OCI-LY3 (cell line): ENCODE results near the gene TOP3A.
"Not testable (repeated sequence)": the region's sequence is repeated elsewhere in the genome, so short reads cannot be mapped to it uniquely, and the experiment has no call there.

Source experiments
- H2AFZ ChIP-seq: fragments of 200-600, 300-600 bp; shearing (Covaris generic); 2 replicates; pipeline ENCODE4 v1.6.0; 2014; ENCODE audit warnings: antibody characterized with exemption, low read depth, low read length
- H3K27ac ChIP-seq: fragments of 200-600, 300-600 bp; sonication (generic); 2 replicates; pipeline ENCODE4 v1.5.1; 2014; ENCODE audit warnings: mild to moderate bottlenecking, low read length, moderate library complexity, mixed read lengths
- H3K27me3 ChIP-seq: fragments of 200-600, 300-600 bp; sonication (generic); 2 replicates; pipeline ENCODE4 v1.6.1; 2014; ENCODE audit warnings: low read depth, low read length, mixed read lengths
- H3K36me3 ChIP-seq: fragments of 200-600, 300-600 bp; sonication (generic); replicated peaks from 2 replicates; pipeline ENCODE3; 2014; ENCODE audit warnings: low read depth, low read length, mixed read lengths
- H3K4me1 ChIP-seq: fragments of 300-600, 200-600 bp; sonication (generic); 2 replicates; pipeline ENCODE4 v1.6.1; 2014; ENCODE audit warnings: low read length, mixed read lengths
- H3K4me2 ChIP-seq: fragments of 200-600, 300-600 bp; sonication (generic); 2 replicates; pipeline ENCODE4 v1.6.1; 2014; ENCODE audit warnings: low read length, mixed read lengths
- H3K4me3 ChIP-seq: fragments of 300-600, 200-600 bp; sonication (generic); 2 replicates; pipeline ENCODE4 v1.5.1; 2014; ENCODE audit warnings: antibody characterized with exemption, mild to moderate bottlenecking, low read length, moderate library complexity
- H3K79me2 ChIP-seq: fragments of 300-600, 200-600 bp; shearing (Covaris generic); 2 replicates; pipeline ENCODE4 v1.6.1; 2014; ENCODE audit warnings: mild to moderate bottlenecking, low read length, mixed read lengths
- H3K9ac ChIP-seq: fragments of 300-600, 200-600 bp; shearing (Covaris generic); 2 replicates; pipeline ENCODE4 v1.6.0; 2014; ENCODE audit warnings: mild to moderate bottlenecking, low read length, moderate library complexity
- H3K9me3 ChIP-seq: fragments of 200-600, 300-600 bp; shearing (Covaris generic); 2 replicates; pipeline ENCODE4 v1.6.1; 2014; ENCODE audit warnings: low read length, mixed read lengths; ENCODE audit not compliant: insufficient read depth
- H4K20me1 ChIP-seq: fragments of 200-600, 300-600 bp; sonication (generic); 2 replicates; pipeline ENCODE4 v1.6.1; 2016; ENCODE audit warnings: low read length, mixed read lengths; ENCODE audit not compliant: insufficient read depth
- CTCF ChIP-seq: fragments of 200-600, 300-600 bp; sonication (generic); IDR thresholded peaks from 2 replicates; pipeline ENCODE4 v1.5.1; 2014; ENCODE audit warnings: antibody characterized with exemption, low read length, low read depth
- EZH2phosphoT487 ChIP-seq: fragments of 200-600 bp; shearing (Covaris generic); IDR thresholded peaks from 2 replicates; pipeline ENCODE4 v1.6.1; 2018; ENCODE audit warnings: antibody characterized with exemption, mixed run types, low read depth

Gene TOP3A

GRCh38 chr17:18315562-18315922 is 748 bp upstream of the TOP3A start:
- H4K20me1 ChIP-seq: no peaks in the 10 kb centered on the region
- peak overlapping the region; percentile 68 for H3K9ac ChIP-seq
- peak overlapping the region; percentile 79 for H3K27ac ChIP-seq
- peak overlapping the region; percentile 62 for H3K4me2 ChIP-seq
- no peaks in the 10 kb centered on the region for H3K36me3 ChIP-seq
- H3K4me1 ChIP-seq: 0 out of 2 replicates have a peak, but pooled peaks cover 4% of the 10 kb centered on the region
- H3K27me3 ChIP-seq: no peaks in the 10 kb centered on the region
- 0 out of 2 replicates have a peak overlapping the region, but pooled peaks have one; percentile 83 for H2AFZ ChIP-seq
- H3K4me3 ChIP-seq: peak overlapping the region; percentile 92
- no peak for TF ChIP-seq CTCF
- no peak for TF ChIP-seq EZH2phosphoT487
- no peaks in the 10 kb centered on the region for H3K9me3 ChIP-seq
- H3K79me2 ChIP-seq: peaks cover 54% of the 10 kb centered on the region

GRCh38 chr17:18314059-18314730 is 599 bp downstream of the TOP3A start:
- H3K9ac ChIP-seq: peak overlapping the region; percentile 68
- no peak for TF ChIP-seq CTCF
- TF ChIP-seq EZH2phosphoT487: no peak
- H3K4me3 ChIP-seq: peak overlapping the region; percentile 92
- H3K4me2 ChIP-seq: peak overlapping the region; percentile 77
- H3K9me3 ChIP-seq: no peaks in the 10 kb centered on the region
- no peaks in the 10 kb centered on the region for H4K20me1 ChIP-seq
- H3K27ac ChIP-seq: peak overlapping the region; percentile 79
- H3K36me3 ChIP-seq: no peaks in the 10 kb centered on the region
- no peak overlapping the region for H2AFZ ChIP-seq
- 0 out of 2 replicates have a peak, but pooled peaks cover 4% of the 10 kb centered on the region for H3K4me1 ChIP-seq
- H3K79me2 ChIP-seq: peaks cover 54% of the 10 kb centered on the region
- H3K27me3 ChIP-seq: no peaks in the 10 kb centered on the region

GRCh38 chr17:18309202-18309601 is 5.6 kb downstream of the TOP3A start:
- no peak for TF ChIP-seq CTCF
- TF ChIP-seq EZH2phosphoT487: no peak
- no peak overlapping the region for H2AFZ ChIP-seq
- H3K36me3 ChIP-seq: no peaks in the 10 kb centered on the region
- H4K20me1 ChIP-seq: no peaks in the 10 kb centered on the region
- H3K27ac ChIP-seq: no peak overlapping the region
- no peak overlapping the region for H3K4me3 ChIP-seq
- H3K4me1 ChIP-seq: 0 out of 2 replicates have a peak, but pooled peaks cover 4% of the 10 kb centered on the region
- peaks cover 29% of the 10 kb centered on the region for H3K79me2 ChIP-seq
- no peaks in the 10 kb centered on the region for H3K27me3 ChIP-seq
- H3K4me2 ChIP-seq: no peak overlapping the region
- no peaks in the 10 kb centered on the region for H3K9me3 ChIP-seq
- H3K9ac ChIP-seq: no peak overlapping the region

- not testable (repeated sequence) for H3K4me1 ChIP-seq, H3K4me2 ChIP-seq, H3K4me3 ChIP-seq, H3K79me2 ChIP-seq, H3K9me3 ChIP-seq, H3K36me3 ChIP-seq, H4K20me1 ChIP-seq, H3K27me3 ChIP-seq, H3K27ac ChIP-seq, H2AFZ ChIP-seq, H3K9ac ChIP-seq
These were observed 11.6 kb downstream of the TOP3A start for GRCh38 chr17:18303206-18303605.
